ENCODE results near the gene CADM2. TPM values are rescaled to one million over a fixed set of nuclear protein-coding genes. Genes with fewer than 3 reads are reported as not detected.
A peak's percentile ranks its signal among the peaks of the same experiment; 100 is the strongest.

The CADM2 gene
- total and polyA plus RNA-seq, 8 donors, result 0.28 to 4.6 (median 0.42) TPM

DNA sequence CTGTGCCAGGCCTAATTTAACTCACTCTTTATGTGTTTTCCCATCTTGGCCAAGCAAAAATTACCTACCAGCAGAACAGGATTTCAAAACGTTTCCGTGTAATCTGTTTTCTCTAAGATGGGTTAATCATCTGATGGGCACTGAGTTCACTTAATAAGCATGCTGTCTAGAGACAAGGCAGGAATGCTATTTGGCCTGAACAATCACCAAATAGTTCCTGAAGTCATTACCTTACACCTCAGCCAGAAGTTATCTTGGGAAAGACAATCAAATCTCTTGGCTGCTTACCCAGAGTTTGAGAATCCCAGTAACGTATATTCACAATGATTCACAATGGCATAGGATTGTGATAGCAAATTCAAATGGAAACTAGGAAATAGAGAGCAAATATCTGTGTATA is 779.1 kb downstream of the CADM2 start:
- H3K4me3 ChIP-seq, result no peak overlapping the region
- 19 to 25% methylated on average over 3 of the region's 3 CpGs for WGBS, 2 donors
- H3K36me3 ChIP-seq, result no peaks in the 10 kb centered on the region
- TF ChIP-seq, protein P1, sequence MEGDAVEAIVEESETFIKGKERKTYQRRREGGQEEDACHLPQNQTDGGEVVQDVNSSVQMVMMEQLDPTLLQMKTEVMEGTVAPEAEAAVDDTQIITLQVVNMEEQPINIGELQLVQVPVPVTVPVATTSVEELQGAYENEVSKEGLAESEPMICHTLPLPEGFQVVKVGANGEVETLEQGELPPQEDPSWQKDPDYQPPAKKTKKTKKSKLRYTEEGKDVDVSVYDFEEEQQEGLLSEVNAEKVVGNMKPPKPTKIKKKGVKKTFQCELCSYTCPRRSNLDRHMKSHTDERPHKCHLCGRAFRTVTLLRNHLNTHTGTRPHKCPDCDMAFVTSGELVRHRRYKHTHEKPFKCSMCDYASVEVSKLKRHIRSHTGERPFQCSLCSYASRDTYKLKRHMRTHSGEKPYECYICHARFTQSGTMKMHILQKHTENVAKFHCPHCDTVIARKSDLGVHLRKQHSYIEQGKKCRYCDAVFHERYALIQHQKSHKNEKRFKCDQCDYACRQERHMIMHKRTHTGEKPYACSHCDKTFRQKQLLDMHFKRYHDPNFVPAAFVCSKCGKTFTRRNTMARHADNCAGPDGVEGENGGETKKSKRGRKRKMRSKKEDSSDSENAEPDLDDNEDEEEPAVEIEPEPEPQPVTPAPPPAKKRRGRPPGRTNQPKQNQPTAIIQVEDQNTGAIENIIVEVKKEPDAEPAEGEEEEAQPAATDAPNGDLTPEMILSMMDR (IDR thresholded peaks at IDR 0.05), result no peak
- FAIRE-seq (no peak), ATAC-seq (peak in 1 of 4 donors; percentile 41), DNase-seq (no peak)
- no peaks in the 10 kb centered on the region for H3K4me1 ChIP-seq
- intact Hi-C loops (cut with DNase I), result no loop called here
- H3K27ac ChIP-seq, result no peak overlapping the region
- no peaks in the 10 kb centered on the region for H3K27me3 ChIP-seq
- no peaks in the 10 kb centered on the region for H3K9me3 ChIP-seq

DNA sequence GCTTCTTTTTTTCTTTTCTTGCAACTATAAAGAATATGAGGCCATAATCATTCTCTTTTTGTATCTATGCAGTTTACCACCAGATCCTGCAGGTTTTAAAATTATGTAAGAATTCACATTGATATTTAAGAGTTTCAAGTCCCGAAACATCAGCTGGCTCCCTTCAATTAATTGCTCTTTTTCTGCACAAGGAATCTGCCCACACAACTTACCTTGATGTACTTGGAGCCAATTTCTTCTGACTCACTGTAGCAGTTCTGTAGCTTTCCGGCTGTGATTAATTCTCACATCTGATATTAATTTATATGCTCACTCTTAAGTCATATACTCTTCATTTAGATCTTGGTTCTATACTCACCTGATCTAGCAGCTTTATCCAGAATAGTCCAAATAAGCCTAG is 781.8 kb downstream of the CADM2 start:
- WGBS, 2 donors, result 54 to 86% methylated on average over 2 of the region's 2 CpGs
- H3K27ac ChIP-seq, result no peak overlapping the region
- H3K9me3 ChIP-seq, result no peaks in the 10 kb centered on the region
- no peak for ATAC-seq
- no peaks in the 10 kb centered on the region for H3K36me3 ChIP-seq
- H3K4me1 ChIP-seq, result no peaks in the 10 kb centered on the region
- FAIRE-seq, result no peak
- intact Hi-C loops (cut with DNase I), result no loop called here
- DNase-seq, result no peak
- no peak overlapping the region for H3K4me3 ChIP-seq
- no peaks in the 10 kb centered on the region for H3K27me3 ChIP-seq
- TF ChIP-seq, protein P1 (IDR thresholded peaks at IDR 0.05), result no peak

DNA sequence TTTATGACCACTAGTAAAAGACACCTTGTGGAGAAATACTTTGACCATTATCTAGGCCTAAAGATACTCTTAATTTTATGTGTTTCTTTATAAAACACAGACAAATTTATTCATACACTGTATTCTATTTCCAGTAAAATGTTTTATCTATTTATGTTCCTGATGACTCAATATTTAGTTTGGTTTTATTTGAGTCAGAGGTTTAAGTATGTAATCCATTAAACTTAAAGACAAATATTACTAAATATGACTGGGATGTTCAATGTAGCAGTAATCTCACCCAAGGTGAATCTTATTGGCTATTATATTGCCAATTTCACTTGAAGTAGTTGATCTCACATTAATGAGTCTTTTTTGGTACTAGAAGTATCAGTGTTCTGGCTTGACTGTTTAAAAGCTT is 799.7 kb downstream of the CADM2 start:
- TF ChIP-seq, protein P1 (IDR thresholded peaks at IDR 0.05), result no peak
- FAIRE-seq (no peak), ATAC-seq (no peak), DNase-seq (no peak)
- Histone ChIP-seq H3K27ac (no peak overlapping the region), H3K9me3 (no peaks in the 10 kb centered on the region), H3K36me3 (no peaks in the 10 kb centered on the region), H3K4me3 (no peak overlapping the region), H3K4me1 (no peaks in the 10 kb centered on the region), H3K27me3 (no peaks in the 10 kb centered on the region)
- intact Hi-C loops (cut with DNase I), result no loop called here

DNA sequence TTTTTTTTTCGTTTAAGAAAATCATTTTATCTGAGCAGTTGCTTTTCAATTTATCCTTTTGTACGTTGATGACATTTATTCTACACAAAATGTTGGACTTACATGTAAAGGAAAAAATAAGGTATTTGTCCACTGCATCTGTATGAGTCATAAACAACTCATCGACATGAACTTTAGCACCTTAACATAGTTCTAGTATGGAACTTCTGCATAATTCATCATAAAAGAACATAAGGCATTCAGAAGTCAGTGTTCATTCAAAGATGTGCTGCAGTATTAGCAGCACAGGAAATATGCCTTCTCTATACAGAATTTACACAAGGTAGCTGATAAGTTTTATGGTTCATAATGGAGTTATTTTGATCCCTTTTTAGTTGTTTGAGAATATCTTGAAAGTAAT is 801.6 kb downstream of the CADM2 start:
- Histone ChIP-seq H3K9me3 (no peaks in the 10 kb centered on the region), H3K36me3 (no peaks in the 10 kb centered on the region), H3K4me1 (no peaks in the 10 kb centered on the region), H3K27ac (no peak overlapping the region), H3K27me3 (no peaks in the 10 kb centered on the region), H3K4me3 (no peak overlapping the region)
- 18 to 25% methylated on average over 3 of the region's 3 CpGs for WGBS, 2 donors
- TF ChIP-seq, protein P1 (IDR thresholded peaks at IDR 0.05), result no peak
- ATAC-seq (peak in 1 of 4 donors; percentile 25), FAIRE-seq (no peak), DNase-seq (no peak)
- intact Hi-C loops (cut with DNase I), result no loop called here

DNA sequence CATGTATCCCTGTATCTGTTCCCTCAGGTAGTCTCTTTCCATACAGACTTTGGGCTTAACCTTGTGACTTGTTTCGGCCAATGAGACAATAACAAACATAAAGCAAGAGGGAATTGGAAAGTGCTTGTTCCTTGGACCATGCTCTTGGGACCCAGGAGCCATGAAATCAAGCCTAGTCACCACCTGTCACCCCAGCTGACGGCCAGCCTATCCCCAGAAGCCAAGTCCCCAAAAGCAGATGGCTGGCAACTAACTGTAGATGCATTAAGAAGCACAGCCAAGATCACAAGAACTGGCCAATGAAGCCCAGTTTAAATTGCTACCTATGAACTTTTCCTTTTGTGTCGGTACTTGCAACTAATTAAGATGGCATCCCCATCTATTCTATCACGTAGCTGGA is 822.0 kb downstream of the CADM2 start:
- 91 to 92% methylated on average over 4 of the region's 4 CpGs for WGBS, 2 donors
- H3K4me1 ChIP-seq, result no peaks in the 10 kb centered on the region
- no peak for ATAC-seq
- TF ChIP-seq, protein P1 (IDR thresholded peaks at IDR 0.05), result no peak
- H3K36me3 ChIP-seq, result no peaks in the 10 kb centered on the region
- no peaks in the 10 kb centered on the region for H3K9me3 ChIP-seq
- no peaks in the 10 kb centered on the region for H3K27me3 ChIP-seq
- no peak overlapping the region for H3K27ac ChIP-seq
- DNase-seq, result no peak
- intact Hi-C loops (cut with DNase I), result no loop called here
- H3K4me3 ChIP-seq, result no peak overlapping the region
- no peak for FAIRE-seq

Measured in pancreas (tissue), 10 donors.